Nephron (organoid): ENCODE results near the gene TMEM179.

Experiments used
- H3K27ac Mint-ChIP-seq, 3 experiments: 2 replicates each; pipeline ENCODE4 v1.8.0; 2020; ENCODE audit warnings: mixed read lengths in 3 of 3, mild to moderate bottlenecking in 2 of 3, moderate library complexity in 1 of 3
- H3K27me3 Mint-ChIP-seq: 2 replicates; pipeline ENCODE4 v1.8.0; 2021; ENCODE audit warnings: low read depth, mild to moderate bottlenecking, moderate library complexity, mixed read lengths
- H3K36me3 Mint-ChIP-seq: 2 replicates; pipeline ENCODE4 v1.8.0; 2020; ENCODE audit warnings: low read depth, mixed read lengths
- H3K4me1 Mint-ChIP-seq: 2 replicates; pipeline ENCODE4 v1.8.0; 2020; ENCODE audit warnings: mixed read lengths
- H3K4me3 Mint-ChIP-seq, 3 experiments: 2 replicates each; pipeline ENCODE4 v1.8.0; 2020; ENCODE audit warnings: mild to moderate bottlenecking in 3 of 3, mixed read lengths in 3 of 3, moderate library complexity in 2 of 3
- H3K9me3 Mint-ChIP-seq: 2 replicates; pipeline ENCODE4 v1.8.0; 2020; ENCODE audit warnings: mixed read lengths
- CTCF ChIP-seq, 3 experiments: fragments of 200-600 bp; sonication (generic); IDR thresholded peaks; one replicate each; pipeline ENCODE4 v1.5.0; 2021; ENCODE audit warnings: antibody characterized with exemption in 3 of 3; ENCODE audit not compliant: unreplicated experiment in 3 of 3

Gene TMEM179

GRCh38 chr14:104598910-104599273 is 5.7 kb downstream of the TMEM179 start:
- Mint-ChIP-seq H3K4me1 (peaks cover 11% of the 10 kb centered on the region), H3K9me3 (no peaks in the 10 kb centered on the region), H3K27ac (no peak overlapping the region), H3K4me3 (no peak overlapping the region), H3K27me3 (peaks cover 48% of the 10 kb centered on the region), H3K36me3 (no peaks in the 10 kb centered on the region)
- no peak for TF ChIP-seq CTCF (IDR thresholded peaks at IDR 0.05; ENCODE audit: unreplicated experiment in 3 of 3)

DNA sequence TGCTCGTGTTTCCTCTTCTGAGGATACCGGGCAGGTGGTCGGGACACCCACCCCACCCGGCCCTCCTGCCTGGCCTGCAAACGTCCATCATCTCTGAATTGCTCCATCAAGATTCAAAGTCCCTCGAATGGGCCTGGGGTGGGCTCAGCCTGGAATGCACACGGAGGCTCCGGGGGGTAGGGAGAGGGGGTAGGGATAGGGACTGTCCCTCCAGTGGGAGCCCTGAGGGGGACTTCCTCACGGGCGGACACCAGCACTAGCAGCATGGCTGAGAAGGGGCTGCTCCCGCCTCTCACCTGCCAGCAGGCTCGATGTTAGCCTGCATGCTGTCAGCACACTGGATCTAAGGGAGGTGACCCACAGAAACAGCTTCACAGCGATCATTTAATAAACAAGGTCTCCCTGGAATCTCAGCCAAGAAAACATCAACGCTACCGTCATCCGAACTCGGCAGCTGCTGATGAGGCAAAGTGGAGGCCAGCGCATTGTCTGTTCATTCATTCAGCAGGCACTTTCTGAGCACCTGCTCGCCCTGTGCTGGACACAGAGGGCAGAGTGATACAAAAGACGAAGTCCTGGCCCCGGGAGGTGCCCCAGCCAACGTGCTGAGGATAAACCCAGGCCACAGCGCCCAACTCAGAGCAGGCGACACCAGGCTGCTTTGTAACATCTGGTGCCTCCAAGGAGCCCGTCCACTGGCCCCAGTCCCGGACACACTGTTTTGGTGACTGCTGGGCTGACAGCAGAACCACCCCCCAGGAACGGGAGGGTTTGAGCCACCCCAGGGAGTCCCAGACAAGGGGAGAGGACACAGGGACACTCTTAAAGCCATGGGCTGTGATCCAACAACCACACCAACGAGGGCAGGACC is 6.3 kb downstream of the TMEM179 start:
- Mint-ChIP-seq H3K9me3 (no peaks in the 10 kb centered on the region), H3K27ac (no peak overlapping the region), H3K27me3 (peaks cover 41% of the 10 kb centered on the region), H3K4me1 (peaks cover 11% of the 10 kb centered on the region), H3K4me3 (no peak overlapping the region), H3K36me3 (no peaks in the 10 kb centered on the region)
- TF ChIP-seq CTCF (IDR thresholded peaks at IDR 0.05; ENCODE audit: unreplicated experiment in 3 of 3): no peak

- H3K4me3 Mint-ChIP-seq: no peak overlapping the region
- H3K9me3 Mint-ChIP-seq: no peaks in the 10 kb centered on the region
- TF ChIP-seq CTCF (IDR thresholded peaks at IDR 0.05; ENCODE audit: unreplicated experiment in 3 of 3): no peak
- no peak overlapping the region for H3K27ac Mint-ChIP-seq
- peaks cover 11% of the 10 kb centered on the region for H3K4me1 Mint-ChIP-seq
- no peaks in the 10 kb centered on the region for H3K36me3 Mint-ChIP-seq
- peaks cover 34% of the 10 kb centered on the region for H3K27me3 Mint-ChIP-seq
Observed at GRCh38 chr14:104597576-104597975, 7.0 kb downstream of the TMEM179 start.

DNA sequence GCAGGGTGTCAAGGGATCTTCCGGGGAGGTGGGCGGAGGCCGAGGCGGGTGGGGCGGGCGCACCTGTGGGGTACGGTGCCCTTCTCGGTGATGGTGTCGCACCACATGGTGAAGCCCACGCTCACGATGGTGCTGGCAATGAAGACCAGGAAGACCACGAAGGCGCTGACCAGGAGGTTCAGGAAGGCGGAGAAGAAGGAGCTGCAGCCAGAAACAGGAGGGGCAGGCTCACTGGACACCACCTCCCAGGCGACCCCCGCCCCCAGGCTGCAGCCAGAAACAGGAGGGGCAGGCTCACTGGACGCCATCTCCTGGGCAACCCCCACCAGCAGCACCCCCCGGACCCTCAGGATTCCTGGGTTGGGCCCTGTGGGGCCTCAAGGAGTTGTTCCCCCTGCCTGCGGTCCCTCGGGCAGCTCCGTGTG is 7.6 kb downstream of the TMEM179 start:
- Mint-ChIP-seq H3K36me3 (no peaks in the 10 kb centered on the region), H3K27ac (no peak overlapping the region), H3K4me1 (peaks cover 11% of the 10 kb centered on the region), H3K4me3 (no peak overlapping the region), H3K27me3 (peaks cover 28% of the 10 kb centered on the region), H3K9me3 (no peaks in the 10 kb centered on the region)
- no peak for TF ChIP-seq CTCF (IDR thresholded peaks at IDR 0.05; ENCODE audit: unreplicated experiment in 3 of 3)

DNA sequence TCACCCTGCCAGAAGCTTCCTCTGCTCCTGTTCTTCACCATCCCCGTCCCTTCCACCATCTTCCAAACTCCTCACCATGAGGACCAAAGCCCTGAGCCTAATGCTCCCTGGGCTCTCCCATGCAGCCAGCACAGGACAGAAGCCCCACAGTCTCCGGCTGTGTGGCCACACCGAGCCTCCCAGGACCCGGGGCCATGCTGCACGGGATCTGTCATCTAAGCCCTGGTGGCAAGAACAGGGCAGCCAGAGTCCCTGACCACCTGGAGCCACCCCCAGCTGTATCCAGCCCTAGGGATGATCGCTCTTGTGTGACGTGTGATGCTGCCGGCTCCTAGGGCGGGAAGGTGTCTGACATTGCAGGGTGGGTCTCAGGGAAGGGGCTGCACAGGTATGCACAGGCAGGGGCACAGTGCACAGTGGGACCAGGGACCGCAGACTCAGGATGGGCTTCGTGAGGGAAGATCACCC is 8.1 kb downstream of the TMEM179 start:
- Mint-ChIP-seq H3K4me3 (no peak overlapping the region), H3K27me3 (peaks cover 26% of the 10 kb centered on the region), H3K9me3 (no peaks in the 10 kb centered on the region), H3K4me1 (peaks cover 11% of the 10 kb centered on the region), H3K27ac (no peak overlapping the region), H3K36me3 (no peaks in the 10 kb centered on the region)
- TF ChIP-seq CTCF (IDR thresholded peaks at IDR 0.05; ENCODE audit: unreplicated experiment in 3 of 3): no peak
